Measurements from ENCODE around the gene ZNF697. TPM values are rescaled to one million over a fixed set of nuclear protein-coding genes. Genes with fewer than 3 reads are reported as not detected.
A peak's percentile ranks its signal among the peaks of the same experiment; 100 is the strongest.

ZNF697 gene
- total RNA-seq, 1 donor: 14.2 TPM

GRCh38 chr1:119646521-119647227, 1.4 kb downstream of the ZNF697 start:
- DNase-seq (ENCODE audit: low read depth): peak; percentile 59
- H3K4me3 ChIP-seq (ENCODE audit: low read depth, low read length): peak overlapping the region; percentile 77
- TF ChIP-seq CTCF (IDR thresholded peaks at IDR 0.05; ENCODE audit: insufficient read depth, low read depth, low read length): no peak

- no peak overlapping the region for H3K4me3 ChIP-seq (ENCODE audit: low read depth, low read length)
- DNase-seq (ENCODE audit: low read depth): no peak
- no peak for TF ChIP-seq CTCF (IDR thresholded peaks at IDR 0.05; ENCODE audit: insufficient read depth, low read depth, low read length)
Observed at GRCh38 chr1:119639109-119639508, 9.0 kb downstream of the ZNF697 start.

- no peak for TF ChIP-seq CTCF (IDR thresholded peaks at IDR 0.05; ENCODE audit: insufficient read depth, low read depth, low read length)
- no peak overlapping the region for H3K4me3 ChIP-seq (ENCODE audit: low read depth, low read length)
- no peak for DNase-seq (ENCODE audit: low read depth)
Observed at GRCh38 chr1:119637710-119638109, 10.4 kb downstream of the ZNF697 start.

DNA sequence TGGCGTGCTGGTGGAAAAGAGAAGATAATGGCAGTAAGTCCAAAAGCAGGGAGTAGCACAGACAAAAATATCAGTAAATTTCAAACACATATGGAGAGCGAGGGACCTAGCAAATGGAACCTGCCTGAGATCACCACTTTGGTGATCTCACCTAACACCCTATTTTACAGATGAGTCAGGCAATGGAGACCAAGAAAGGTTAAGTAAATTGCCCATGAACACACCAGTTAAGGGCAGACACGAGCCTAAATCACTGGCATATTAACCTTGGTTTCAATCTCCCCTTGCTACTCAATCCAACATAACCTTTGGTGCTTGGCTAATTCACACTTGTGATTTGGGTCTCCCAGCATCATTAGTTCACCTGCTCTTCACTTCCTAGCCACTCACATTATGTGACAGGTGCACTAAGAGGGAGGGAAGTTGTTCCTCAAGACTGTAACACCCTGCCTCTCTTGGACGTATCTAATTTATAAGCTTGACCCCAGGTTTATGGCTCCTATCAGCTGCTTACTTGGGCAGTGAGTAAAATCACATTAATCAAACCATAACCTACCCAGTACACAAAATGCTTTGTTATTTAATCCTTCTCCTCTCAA, 11.5 kb downstream of the ZNF697 start:
- no peak for DNase-seq (ENCODE audit: low read depth)
- no peak for TF ChIP-seq CTCF (IDR thresholded peaks at IDR 0.05; ENCODE audit: insufficient read depth, low read depth, low read length)
- H3K4me3 ChIP-seq (ENCODE audit: low read depth, low read length): no peak overlapping the region

DNA sequence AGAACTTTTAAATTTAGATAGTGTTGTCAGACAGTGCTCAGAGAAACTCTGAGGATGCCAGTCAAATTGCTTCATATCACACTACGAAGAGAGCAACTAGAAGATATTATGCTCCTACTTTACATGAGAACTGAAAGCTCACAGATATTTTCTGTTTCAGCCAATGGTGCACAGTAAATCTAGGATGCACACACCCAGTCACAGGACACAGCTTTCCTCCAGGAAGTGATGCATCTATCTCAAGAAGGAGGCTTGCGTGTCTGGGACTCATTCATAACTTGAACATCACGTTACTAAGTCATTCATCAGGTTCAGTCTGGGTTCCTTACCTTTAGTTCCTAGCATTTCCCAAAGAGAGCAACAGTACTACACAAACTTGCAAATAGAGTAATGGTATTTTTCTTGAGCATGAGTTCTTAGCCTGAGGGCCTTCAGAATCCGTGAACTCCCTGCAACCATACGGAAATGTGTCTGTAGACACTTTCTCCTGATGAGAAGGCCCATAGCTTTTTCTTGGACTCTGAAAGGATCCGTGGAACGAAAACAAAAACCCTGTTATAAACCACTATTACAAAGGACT, 12.2 kb downstream of the ZNF697 start:
- peak; percentile 56 for DNase-seq (ENCODE audit: low read depth)
- H3K4me3 ChIP-seq (ENCODE audit: low read depth, low read length): no peak overlapping the region
- no peak for TF ChIP-seq CTCF (IDR thresholded peaks at IDR 0.05; ENCODE audit: insufficient read depth, low read depth, low read length)

- DNase-seq (ENCODE audit: low read depth): no peak
- H3K4me3 ChIP-seq (ENCODE audit: low read depth, low read length): no peak overlapping the region
- no peak for TF ChIP-seq CTCF (IDR thresholded peaks at IDR 0.05; ENCODE audit: insufficient read depth, low read depth, low read length)
Observed at GRCh38 chr1:119634016-119634415, 14.1 kb downstream of the ZNF697 start.

Measured in fibroblast of villous mesenchyme (primary cell).